HG02678 (cell line): Measurements from ENCODE around the gene DNAJC27.
"Not testable (repeated sequence)": the region's sequence is repeated elsewhere in the genome, so short reads cannot be mapped to it uniquely, and the experiment has no call there.

Experiments used
- ATAC-seq: cut with Tn5 transposase; IDR thresholded peaks from one replicate; pipeline ENCODE4 v1.9.1; 2021; ENCODE audit warnings: mild to moderate bottlenecking, moderate library complexity; ENCODE audit not compliant: unreplicated experiment

The DNAJC27 gene

DNA sequence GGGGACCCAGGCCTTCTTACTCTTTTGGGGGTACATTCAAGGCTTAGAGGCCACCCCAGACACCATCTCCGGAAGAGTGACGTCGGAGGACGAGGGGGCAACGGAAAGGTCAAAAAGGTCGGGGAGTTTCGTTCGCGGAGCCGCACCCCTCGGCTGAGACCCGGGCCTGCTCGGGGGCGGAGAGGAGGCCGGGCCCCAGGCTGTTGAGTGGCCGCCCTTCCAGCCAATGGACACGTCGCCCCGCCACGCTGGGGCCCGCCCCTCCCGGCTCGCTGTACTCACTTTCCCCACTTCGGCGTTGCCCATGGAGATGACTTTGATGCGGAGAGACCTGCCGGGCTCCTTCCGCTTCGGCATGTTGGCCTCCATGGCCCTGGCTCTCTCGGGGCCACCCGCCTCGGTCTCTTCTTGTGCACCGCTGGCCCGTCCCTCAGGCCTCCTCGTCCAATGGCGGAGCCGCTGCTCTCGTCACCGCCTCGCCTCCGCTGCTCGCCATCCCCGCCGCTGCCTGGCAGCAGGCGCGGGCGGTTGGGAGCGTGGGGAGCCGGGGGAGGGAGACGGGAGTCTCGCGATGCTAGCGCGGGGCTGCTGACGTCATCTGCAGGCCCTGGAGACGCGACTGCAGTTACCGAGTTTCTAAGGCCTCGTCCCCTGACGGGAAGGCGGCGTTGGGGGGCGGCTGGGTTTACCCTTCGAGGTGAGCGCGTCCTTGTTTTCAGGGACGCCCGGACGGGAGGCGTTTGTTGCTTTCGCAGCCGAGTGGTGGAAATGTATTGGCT is at the start of gene DNAJC27:
DNAJC27 (minus strand) TSS at position 420 of the 779 bp plus-strand sequence; CDS start at position 369, 51 bp downstream.
- ATAC-seq = peak; percentile 91

GRCh38 chr2:25018681-25019080 is 46.9 kb upstream of the DNAJC27 start:
- ATAC-seq = no peak

- ATAC-seq = no peak
Measured at GRCh38 chr2:25014631-25015030, 42.9 kb upstream of the DNAJC27 start.

DNA sequence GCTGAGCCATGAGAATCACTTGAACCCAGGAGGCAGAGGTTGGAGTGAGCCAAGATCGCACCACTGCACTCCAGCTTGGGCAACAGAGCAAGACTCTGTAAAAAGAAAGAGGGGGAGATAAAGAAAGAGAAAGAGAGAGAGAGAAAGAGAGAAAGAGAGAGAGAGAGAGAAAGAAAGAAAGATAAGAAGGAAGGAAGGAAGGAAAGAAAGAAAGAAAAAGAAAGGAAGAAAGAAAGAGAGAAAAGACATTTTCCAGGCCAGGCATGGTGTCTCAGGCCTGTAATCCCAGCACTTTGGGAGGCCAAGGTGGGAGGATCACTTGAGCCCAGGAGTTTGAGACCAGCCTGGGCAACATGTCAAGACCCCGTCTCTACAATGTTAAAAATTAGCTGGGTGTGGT is 39.6 kb upstream of the DNAJC27 start:
- not testable (repeated sequence) for ATAC-seq

GRCh38 chr2:25009954-25010353 is 38.2 kb upstream of the DNAJC27 start:
- no peak for ATAC-seq

DNA sequence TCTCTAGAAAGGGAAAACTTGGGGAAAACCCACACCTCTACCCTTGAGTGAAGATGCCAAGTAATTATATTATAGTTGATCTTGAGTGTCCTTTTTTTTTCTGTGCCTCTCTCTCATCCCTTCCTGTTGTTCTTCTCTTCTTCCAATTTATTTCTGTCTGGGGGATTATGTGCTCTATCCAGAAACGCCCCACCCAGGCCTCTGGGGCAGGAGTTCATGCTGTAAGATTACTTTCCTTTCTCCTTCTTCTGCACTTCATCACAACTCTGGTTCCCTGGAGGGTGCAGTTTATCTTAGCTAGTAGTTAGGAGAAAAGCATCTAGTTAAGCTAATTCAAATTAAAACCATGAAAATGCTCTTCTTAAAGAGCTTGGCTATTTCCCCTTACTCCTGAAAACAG is 30.3 kb upstream of the DNAJC27 start:
- ATAC-seq = no peak

DNA sequence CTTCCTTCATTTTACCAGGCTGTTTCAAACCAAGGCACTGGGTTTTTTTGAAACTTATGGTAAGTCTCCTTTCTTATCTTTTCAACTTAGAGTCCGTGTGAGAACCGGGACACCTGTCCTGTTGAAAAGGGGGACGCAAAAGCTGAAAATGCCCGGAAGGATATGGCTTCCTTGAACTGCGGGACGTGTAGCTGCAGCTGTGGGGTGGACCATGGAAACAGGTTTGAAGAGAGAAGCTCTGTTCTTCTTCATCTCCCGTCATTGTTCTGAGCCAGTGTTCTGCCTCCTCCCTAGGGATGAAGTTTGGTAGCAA is 29.5 kb upstream of the DNAJC27 start:
- ATAC-seq = no peak

DNA sequence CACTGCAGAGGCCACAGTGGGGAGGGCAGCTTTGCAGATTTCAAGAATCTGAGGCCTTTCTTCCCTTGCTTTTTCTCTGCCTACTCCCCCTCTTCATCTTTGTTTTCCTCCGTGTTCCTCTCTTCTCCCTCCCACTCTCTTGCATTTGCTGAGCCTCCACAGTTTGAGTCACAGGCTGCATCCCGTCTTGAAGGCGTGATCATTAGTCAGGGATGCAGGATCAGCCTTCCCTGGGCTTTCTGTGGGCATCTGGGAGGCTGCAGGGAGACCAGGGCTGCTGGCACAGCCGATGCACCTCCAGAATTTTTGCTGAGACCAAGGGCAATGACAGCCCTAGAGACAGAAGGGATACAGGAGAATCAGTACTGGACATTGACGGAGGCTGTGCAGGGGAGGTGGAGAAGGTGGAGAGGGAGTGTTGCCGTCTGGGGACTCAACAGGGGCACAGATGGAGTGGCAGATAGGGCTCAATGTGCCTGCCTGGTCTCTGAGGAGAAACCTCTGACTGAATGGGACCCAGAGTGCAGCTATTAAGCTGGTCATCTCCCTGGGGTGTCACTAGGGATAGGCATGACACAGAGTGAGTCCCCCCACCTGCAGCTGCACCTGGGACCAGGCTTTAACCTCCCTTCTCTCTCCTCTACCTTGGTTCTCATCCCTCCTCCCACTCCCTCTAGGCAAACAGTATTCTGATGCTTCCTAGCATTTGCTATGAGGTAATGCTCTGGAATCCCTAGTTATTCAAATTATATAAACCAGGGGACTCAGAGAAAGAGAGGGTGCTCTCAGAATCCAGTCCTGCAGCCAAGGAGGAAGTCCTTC is 29.0 kb upstream of the DNAJC27 start:
- no peak for ATAC-seq

- no peak for ATAC-seq
Measured at GRCh38 chr2:25000036-25000435, 28.3 kb upstream of the DNAJC27 start.

DNA sequence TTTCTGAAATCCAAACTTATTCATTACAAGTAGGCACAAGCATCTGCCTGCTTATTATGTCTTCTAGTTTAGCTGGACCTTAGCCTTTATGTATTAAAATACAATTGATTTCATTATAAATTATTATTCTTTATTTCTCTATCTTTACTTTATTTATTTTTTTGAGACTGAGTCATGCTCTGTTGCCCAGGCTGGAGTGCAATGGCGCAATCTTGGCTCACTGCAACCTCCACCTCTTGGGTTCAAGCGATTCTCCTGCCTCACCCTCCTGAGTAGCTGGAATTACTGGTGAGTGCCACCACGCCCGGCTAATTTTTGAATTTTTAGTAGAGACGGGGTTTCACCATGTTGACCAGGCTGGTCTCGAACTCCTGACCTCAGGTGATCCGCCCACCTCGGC is 27.3 kb upstream of the DNAJC27 start:
- not testable (repeated sequence) for ATAC-seq

GRCh38 chr2:24994146-24994724 is 22.5 kb upstream of the DNAJC27 start:
- ATAC-seq = no peak

GRCh38 chr2:24993406-24994145 is 21.8 kb upstream of the DNAJC27 start:
- no peak for ATAC-seq

- ATAC-seq = no peak
Measured at GRCh38 chr2:24986372-24986771, 14.6 kb upstream of the DNAJC27 start.

GRCh38 chr2:24985511-24985910 is 13.8 kb upstream of the DNAJC27 start:
- no peak for ATAC-seq

DNA sequence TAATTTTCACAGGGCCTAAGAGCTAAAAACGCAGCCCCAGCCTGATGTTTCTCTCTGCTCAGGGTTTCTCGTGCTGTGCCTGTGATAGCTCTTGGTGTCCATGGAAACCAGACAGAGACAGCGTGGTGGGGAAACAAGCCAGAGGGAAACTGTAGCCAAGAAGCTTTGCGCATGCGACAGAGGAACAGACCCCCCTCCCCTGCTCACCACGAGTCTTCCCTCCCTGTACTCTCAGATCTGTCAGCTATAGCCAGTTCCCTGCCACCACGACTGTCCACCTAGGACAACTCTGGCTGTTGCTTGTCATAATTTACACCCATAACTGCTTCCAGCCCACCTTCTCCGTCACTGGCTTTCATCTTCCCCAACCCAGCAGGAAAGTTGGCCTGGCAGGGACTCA is 13.2 kb upstream of the DNAJC27 start:
- no peak for ATAC-seq

GRCh38 chr2:24981411-24982136 is 9.8 kb upstream of the DNAJC27 start:
- ATAC-seq = no peak

- no peak for ATAC-seq
Measured at GRCh38 chr2:24978661-24979060, 6.9 kb upstream of the DNAJC27 start.

GRCh38 chr2:24977631-24978030 is 5.9 kb upstream of the DNAJC27 start:
- ATAC-seq = no peak

DNA sequence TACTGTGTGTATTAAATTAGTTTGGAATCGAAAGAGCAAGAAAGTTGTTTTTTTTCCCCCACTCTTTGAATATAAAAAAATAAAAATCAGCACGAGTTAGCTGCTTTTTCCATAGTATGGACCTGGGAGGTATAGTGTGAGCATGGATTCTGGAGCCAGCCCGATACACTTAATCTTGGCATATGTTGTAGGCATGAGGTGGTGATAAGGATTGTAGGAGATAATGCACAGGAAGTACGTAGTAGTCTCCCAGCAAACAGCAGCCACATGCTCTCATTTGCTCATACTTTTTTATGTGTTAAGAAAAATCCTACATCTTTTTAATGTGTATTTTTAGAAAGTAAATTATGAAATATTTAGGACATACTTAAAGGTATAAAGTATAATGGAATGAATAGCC is 2.1 kb upstream of the DNAJC27 start:
- no peak for ATAC-seq

- ATAC-seq = no peak
Measured at GRCh38 chr2:24972315-24972961, 683 bp upstream of the DNAJC27 start.
